ENCODE data around the gene KAT7.

- TF ChIP-seq EZH2 (IDR thresholded peaks at IDR 0.05) (no peak), POLR2AphosphoS5 (IDR thresholded peaks at IDR 0.05; ENCODE audit: borderline replicate concordance, low read depth, low read length) (no peak), FOXP2 (optimal IDR thresholded peaks at IDR 0.05; ENCODE audit: control extremely low read depth, extremely low read length, insufficient read depth) (no peak)
Observed at GRCh38 chr17:49776551-49777300, 11.8 kb upstream of the KAT7 start.
